CD14-positive monocyte (primary cell): ENCODE measurements around the gene TECPR2. TPM values are rescaled to one million over a fixed set of nuclear protein-coding genes. Genes with fewer than 3 reads are reported as not detected.

Experiments
- DNase-seq, 3 donors: peaks; one replicate each; pipeline ENCODE4 v3.0.0-alpha.2; 2011 to 2022
- H2AFZ ChIP-seq: 2 replicates; pipeline ENCODE4 v1.6.0; 2012; ENCODE audit warnings: mild to moderate bottlenecking, low read depth, low read length, inconsistent platforms; ENCODE audit not compliant: insufficient read depth, poor library complexity, severe bottlenecking
- H3K27ac ChIP-seq, 2 donors: 1 replicate in 1 of 2; 2 replicates in 1 of 2; pipeline ENCODE4 v1.5.1; 2012 to 2013; ENCODE audit warnings: low read length in 2 of 2, control low read depth in 1 of 2, inconsistent platforms in 1 of 2, low read depth in 1 of 2, mild to moderate bottlenecking in 1 of 2
- H3K27me3 ChIP-seq, 2 donors: one replicate each; pipeline versions ENCODE4 v1.6.0 to v1.6.1; 2011 to 2013; ENCODE audit warnings: low read length in 2 of 2; ENCODE audit not compliant: control insufficient read depth in 2 of 2, insufficient read depth in 2 of 2
- H3K36me3 ChIP-seq, 2 donors: replicated peaks in 1 of 2; 1 replicate in 1 of 2; 2 replicates in 1 of 2; pipeline versions ENCODE4 v1.5.1 to v1.6.1; 2012 to 2013; ENCODE audit warnings: low read length in 2 of 2, control low read depth in 1 of 2, inconsistent platforms in 1 of 2, mild to moderate bottlenecking in 1 of 2; ENCODE audit not compliant: insufficient read depth in 2 of 2, control insufficient read depth in 1 of 2
- H3K4me1 ChIP-seq, 2 donors: 1 replicate in 1 of 2; 2 replicates in 1 of 2; pipeline versions ENCODE4 v1.5.1 to v1.6.1; 2012 to 2013; ENCODE audit warnings: low read length in 2 of 2, control low read depth in 1 of 2, inconsistent platforms in 1 of 2, mild to moderate bottlenecking in 1 of 2, moderate library complexity in 1 of 2; ENCODE audit not compliant: insufficient read depth in 2 of 2, control insufficient read depth in 1 of 2
- H3K4me2 ChIP-seq: replicated peaks from 2 replicates; pipeline ENCODE3; 2012; ENCODE audit warnings: low read length, moderate library complexity, mild to moderate bottlenecking; ENCODE audit not compliant: poor library complexity, severe bottlenecking; ENCODE audit errors: extremely low read depth
- H3K4me3 ChIP-seq, 3 experiments: fragments of 200-600 bp in 1 of 3; sonication (generic) in 1 of 3; replicated peaks in 1 of 3; 1 replicate in 2 of 3; 2 replicates in 1 of 3; pipeline ENCODE4 v1.5.1; 2011 to 2013; ENCODE audit warnings: low read length in 3 of 3, mild to moderate bottlenecking in 3 of 3, control low read depth in 2 of 3, low read depth in 2 of 3, inconsistent platforms in 1 of 3, moderate library complexity in 1 of 3
- H3K79me2 ChIP-seq: 2 replicates; pipeline ENCODE4 v1.6.0; 2012; ENCODE audit warnings: mild to moderate bottlenecking, control low read depth, inconsistent platforms, low read length, moderate library complexity; ENCODE audit not compliant: insufficient read depth
- H3K9ac ChIP-seq: 2 replicates; pipeline ENCODE4 v1.6.0; 2017; ENCODE audit warnings: low read length, mild to moderate bottlenecking; ENCODE audit not compliant: insufficient read depth, poor library complexity, severe bottlenecking
- H3K9me3 ChIP-seq, 2 donors: replicated peaks in 1 of 2; 1 replicate in 1 of 2; 2 replicates in 1 of 2; pipeline versions ENCODE4 v1.5.1 to v1.6.1; 2012 to 2013; ENCODE audit warnings: low read length in 2 of 2, control low read depth in 1 of 2; ENCODE audit not compliant: control insufficient read depth in 1 of 2, insufficient read depth in 1 of 2
- H4K20me1 ChIP-seq: 2 replicates; pipeline ENCODE4 v1.6.0; 2012; ENCODE audit warnings: mild to moderate bottlenecking, low read length, control low read depth, moderate library complexity; ENCODE audit not compliant: insufficient read depth
- H3K27ac Mint-ChIP-seq, 7 donors: one replicate each; pipeline ENCODE4 v1.8.0; 2020; ENCODE audit warnings: mild to moderate bottlenecking in 7 of 7, mixed read lengths in 7 of 7, moderate library complexity in 6 of 7, inconsistent platforms in 2 of 7
- H3K27me3 Mint-ChIP-seq, 3 donors: one replicate each; pipeline ENCODE4 v1.8.0; 2021 to 2022; ENCODE audit warnings: low read depth in 3 of 3, mild to moderate bottlenecking in 3 of 3, mixed read lengths in 3 of 3, moderate library complexity in 3 of 3, inconsistent platforms in 1 of 3
- H3K36me3 Mint-ChIP-seq, 2 donors: one replicate each; pipeline ENCODE4 v1.8.0; 2020; ENCODE audit warnings: mixed read lengths in 2 of 2, inconsistent platforms in 1 of 2, mild to moderate bottlenecking in 1 of 2
- H3K4me1 Mint-ChIP-seq: one replicate; pipeline ENCODE4 v1.8.0; 2020; ENCODE audit warnings: mild to moderate bottlenecking, mixed read lengths
- H3K4me3 Mint-ChIP-seq, 2 donors: one replicate each; pipeline ENCODE4 v1.8.0; 2020; ENCODE audit warnings: mild to moderate bottlenecking in 2 of 2, mixed read lengths in 2 of 2, moderate library complexity in 1 of 2
- H3K9me3 Mint-ChIP-seq, 7 donors: one replicate each; pipeline ENCODE4 v1.8.0; 2020 to 2022; ENCODE audit warnings: mixed read lengths in 7 of 7, mild to moderate bottlenecking in 6 of 7, moderate library complexity in 6 of 7, inconsistent platforms in 2 of 7
- CTCF ChIP-seq: fragments of 200-600 bp; IDR thresholded peaks from one replicate; pipeline ENCODE4 v1.8.0; 2022; ENCODE audit warnings: antibody characterized with exemption, mild to moderate bottlenecking
- WGBS: methylation state at CpG from one replicate; pipeline ENCODE4 v1.1.5; 2013; ENCODE audit warnings: missing lambda C conversion rate; ENCODE audit not compliant: insufficient coverage; 5-methylcytosine and 5-hydroxymethylcytosine counted together
- intact Hi-C, 2 donors: fragments of 100-400 bp; cut with micrococcal nuclease; formaldehyde crosslinking; loops; one replicate each; pipeline versions ENCODE4 v1.15.0 to v1.15.1; 2023
- polyA plus RNA-seq, 3 donors: library from polyadenylated mRNA; depleted of rRNA in 1 of 3; unstranded in 2 of 3; stranded (reverse) in 1 of 3; fragments of 300-500 nt in 2 of 3; fragments of >200 nt in 1 of 3; fragmentation: Illumina TruSeq in 2 of 3; gene quantifications; 1 replicate in 2 of 3; 2 replicates in 1 of 3; pipeline ENCODE4 v1.2.3, GENCODE V29; 2012 to 2021

The TECPR2 gene
- polyA plus RNA-seq, 3 donors, result 2.8 to 10.4 (median 6.4) TPM

GRCh38 chr14:102473559-102473958 is 110.8 kb downstream of the TECPR2 start:
- Histone ChIP-seq H2AFZ (no peak overlapping the region), H3K36me3 (peaks cover 20 to 44% of the 10 kb centered on the region in 2 donors), H3K4me2 (no peak overlapping the region), H3K9ac (no peak overlapping the region), H3K9me3 (no peaks in the 10 kb centered on the region), H4K20me1 (no peaks in the 10 kb centered on the region), H3K27ac (no peak overlapping the region), H3K27me3 (no peaks in the 10 kb centered on the region), H3K4me3 (no peak overlapping the region), H3K4me1 (no peaks in the 10 kb centered on the region), H3K79me2 (no peaks in the 10 kb centered on the region)
- Mint-ChIP-seq H3K4me1 (no peaks in the 10 kb centered on the region), H3K9me3 (no peaks in the 10 kb centered on the region), H3K27me3 (no peaks in the 10 kb centered on the region), H3K36me3 (peaks cover 31 to 52% of the 10 kb centered on the region in 2 donors), H3K27ac (no peak overlapping the region), H3K4me3 (no peak overlapping the region)
- intact Hi-C loops, result no loop called here
- no peak for DNase-seq
- 100% methylated on average over 1 of the region's 2 CpGs for WGBS
- TF ChIP-seq CTCF, result no peak

- no peak overlapping the region for H2AFZ ChIP-seq
- no peaks in the 10 kb centered on the region for H3K9me3 ChIP-seq
- H3K4me1 ChIP-seq, result peaks cover 3 to 5% of the 10 kb centered on the region in 2 donors
- Mint-ChIP-seq H3K27me3 (no peaks in the 10 kb centered on the region), H3K4me1 (peaks cover 10% of the 10 kb centered on the region), H3K4me3 (no peak overlapping the region), H3K36me3 (peaks cover 35 to 56% of the 10 kb centered on the region in 2 donors), H3K27ac (peak overlapping the region in 2 of 7 donors; percentile 41 to 64), H3K9me3 (no peaks in the 10 kb centered on the region)
- DNase-seq, result no peak
- H4K20me1 ChIP-seq, result no peaks in the 10 kb centered on the region
- no peak for TF ChIP-seq CTCF
- no peak overlapping the region for H3K9ac ChIP-seq
- no peak overlapping the region for H3K4me2 ChIP-seq
- peaks cover 20 to 42% of the 10 kb centered on the region in 2 donors for H3K36me3 ChIP-seq
- H3K79me2 ChIP-seq, result no peaks in the 10 kb centered on the region
- WGBS, result 79% methylated on average over 4 of the region's 5 CpGs
- intact Hi-C loops, result no loop called here
- no peak overlapping the region for H3K27ac ChIP-seq
- no peak overlapping the region for H3K4me3 ChIP-seq
- H3K27me3 ChIP-seq, result no peaks in the 10 kb centered on the region
These were observed 112.2 kb downstream of the TECPR2 start for GRCh38 chr14:102474934-102475333.
